ENCODE results near the gene CARS2.
A peak's percentile ranks its signal among the peaks of the same experiment; 100 is the strongest.
"Not testable (repeated sequence)": the region's sequence is repeated elsewhere in the genome, so short reads cannot be mapped to it uniquely, and the experiment has no call there.

The CARS2 gene

GRCh38 chr13:110665491-110666254, 40.2 kb downstream of the CARS2 start:
- no peak overlapping the region for H3K4me3 ChIP-seq (ENCODE audit: low read length in 2 of 2)
- H3K4me1 ChIP-seq (ENCODE audit: control insufficient read depth in 2 of 2, insufficient read depth in 2 of 2, low read length in 2 of 2) = no peaks in the 10 kb centered on the region

GRCh38 chr13:110664673-110665072, 41.2 kb downstream of the CARS2 start:
- Histone ChIP-seq H3K9ac (ENCODE audit: low read depth in 1 of 2, low read length in 2 of 2) (no peak overlapping the region), H3K4me1 (ENCODE audit: control insufficient read depth in 2 of 2, insufficient read depth in 2 of 2, low read length in 2 of 2) (no peaks in the 10 kb centered on the region), H3K27ac (ENCODE audit: low read depth in 2 of 2, low read length in 2 of 2) (no peak overlapping the region), H3K36me3 (ENCODE audit: control insufficient read depth in 2 of 2, insufficient read depth in 2 of 2, low read length in 2 of 2) (peaks cover 31 to 50% of the 10 kb centered on the region in 2 donors), H3K4me3 (ENCODE audit: low read length in 2 of 2) (no peak overlapping the region), H3K27me3 (ENCODE audit: control insufficient read depth in 2 of 2, insufficient read depth in 2 of 2, low read length in 2 of 2) (no peaks in the 10 kb centered on the region), H3K9me3 (ENCODE audit: control insufficient read depth in 2 of 2, low read length in 2 of 2) (no peaks in the 10 kb centered on the region)

More at GRCh38 chr13:110665491-110666254, 40.2 kb downstream of the CARS2 start:
- H3K9me3 ChIP-seq (ENCODE audit: control insufficient read depth in 2 of 2, low read length in 2 of 2) = no peaks in the 10 kb centered on the region
- H3K9ac ChIP-seq (ENCODE audit: low read depth in 1 of 2, low read length in 2 of 2) = no peak overlapping the region
- peak overlapping the region in 1 of 2 donors; percentile 54 for H3K27ac ChIP-seq (ENCODE audit: low read depth in 2 of 2, low read length in 2 of 2)
- peaks cover 31 to 46% of the 10 kb centered on the region in 2 donors for H3K36me3 ChIP-seq (ENCODE audit: control insufficient read depth in 2 of 2, insufficient read depth in 2 of 2, low read length in 2 of 2)
- H3K27me3 ChIP-seq (ENCODE audit: control insufficient read depth in 2 of 2, insufficient read depth in 2 of 2, low read length in 2 of 2) = no peaks in the 10 kb centered on the region

GRCh38 chr13:110664041-110664440, 41.9 kb downstream of the CARS2 start:
- Histone ChIP-seq H3K36me3 (ENCODE audit: control insufficient read depth in 2 of 2, insufficient read depth in 2 of 2, low read length in 2 of 2) (peaks cover 31 to 50% of the 10 kb centered on the region in 2 donors), H3K9ac (ENCODE audit: low read depth in 1 of 2, low read length in 2 of 2) (no peak overlapping the region), H3K27me3 (ENCODE audit: control insufficient read depth in 2 of 2, insufficient read depth in 2 of 2, low read length in 2 of 2) (no peaks in the 10 kb centered on the region), H3K9me3 (ENCODE audit: control insufficient read depth in 2 of 2, low read length in 2 of 2) (no peaks in the 10 kb centered on the region), H3K4me1 (ENCODE audit: control insufficient read depth in 2 of 2, insufficient read depth in 2 of 2, low read length in 2 of 2) (no peaks in the 10 kb centered on the region), H3K27ac (ENCODE audit: low read depth in 2 of 2, low read length in 2 of 2) (peak overlapping the region in 1 of 2 donors; percentile 20), H3K4me3 (ENCODE audit: low read length in 2 of 2) (no peak overlapping the region)

GRCh38 chr13:110663491-110663890, 42.4 kb downstream of the CARS2 start:
- no peaks in the 10 kb centered on the region for H3K9me3 ChIP-seq (ENCODE audit: control insufficient read depth in 2 of 2, low read length in 2 of 2)
- H3K9ac ChIP-seq (ENCODE audit: low read depth in 1 of 2, low read length in 2 of 2) = no peak overlapping the region
- peak overlapping the region in 1 of 2 donors; percentile 20 for H3K27ac ChIP-seq (ENCODE audit: low read depth in 2 of 2, low read length in 2 of 2)
- peaks cover 31 to 50% of the 10 kb centered on the region in 2 donors for H3K36me3 ChIP-seq (ENCODE audit: control insufficient read depth in 2 of 2, insufficient read depth in 2 of 2, low read length in 2 of 2)
- H3K4me1 ChIP-seq (ENCODE audit: control insufficient read depth in 2 of 2, insufficient read depth in 2 of 2, low read length in 2 of 2) = no peaks in the 10 kb centered on the region
- H3K4me3 ChIP-seq (ENCODE audit: low read length in 2 of 2) = no peak overlapping the region
- H3K27me3 ChIP-seq (ENCODE audit: control insufficient read depth in 2 of 2, insufficient read depth in 2 of 2, low read length in 2 of 2) = no peaks in the 10 kb centered on the region

- Histone ChIP-seq H3K27ac (ENCODE audit: low read depth in 2 of 2, low read length in 2 of 2) (no peak overlapping the region), H3K36me3 (ENCODE audit: control insufficient read depth in 2 of 2, insufficient read depth in 2 of 2, low read length in 2 of 2) (peaks cover 31 to 50% of the 10 kb centered on the region in 2 donors), H3K27me3 (ENCODE audit: control insufficient read depth in 2 of 2, insufficient read depth in 2 of 2, low read length in 2 of 2) (no peaks in the 10 kb centered on the region), H3K9ac (ENCODE audit: low read depth in 1 of 2, low read length in 2 of 2) (no peak overlapping the region), H3K4me3 (ENCODE audit: low read length in 2 of 2) (no peak overlapping the region), H3K9me3 (ENCODE audit: control insufficient read depth in 2 of 2, low read length in 2 of 2) (no peaks in the 10 kb centered on the region), H3K4me1 (ENCODE audit: control insufficient read depth in 2 of 2, insufficient read depth in 2 of 2, low read length in 2 of 2) (no peaks in the 10 kb centered on the region)
Observed at GRCh38 chr13:110662777-110663443, 43.0 kb downstream of the CARS2 start.

- no peaks in the 10 kb centered on the region for H3K27me3 ChIP-seq (ENCODE audit: control insufficient read depth in 2 of 2, insufficient read depth in 2 of 2, low read length in 2 of 2)
- H3K4me3 ChIP-seq (ENCODE audit: low read length in 2 of 2) = no peak overlapping the region
- H3K9ac ChIP-seq (ENCODE audit: low read depth in 1 of 2, low read length in 2 of 2) = no peak overlapping the region
- H3K27ac ChIP-seq (ENCODE audit: low read depth in 2 of 2, low read length in 2 of 2) = no peak overlapping the region
- no peaks in the 10 kb centered on the region for H3K4me1 ChIP-seq (ENCODE audit: control insufficient read depth in 2 of 2, insufficient read depth in 2 of 2, low read length in 2 of 2)
- H3K36me3 ChIP-seq (ENCODE audit: control insufficient read depth in 2 of 2, insufficient read depth in 2 of 2, low read length in 2 of 2) = peaks cover 28 to 48% of the 10 kb centered on the region in 2 donors
- H3K9me3 ChIP-seq (ENCODE audit: control insufficient read depth in 2 of 2, low read length in 2 of 2) = no peaks in the 10 kb centered on the region
Observed at GRCh38 chr13:110662091-110662490, 43.8 kb downstream of the CARS2 start.

- H3K27ac ChIP-seq (ENCODE audit: low read depth in 2 of 2, low read length in 2 of 2) = no peak overlapping the region
- no peak overlapping the region for H3K9ac ChIP-seq (ENCODE audit: low read depth in 1 of 2, low read length in 2 of 2)
- H3K4me3 ChIP-seq (ENCODE audit: low read length in 2 of 2) = no peak overlapping the region
- H3K27me3 ChIP-seq (ENCODE audit: control insufficient read depth in 2 of 2, insufficient read depth in 2 of 2, low read length in 2 of 2) = no peaks in the 10 kb centered on the region
- no peaks in the 10 kb centered on the region for H3K4me1 ChIP-seq (ENCODE audit: control insufficient read depth in 2 of 2, insufficient read depth in 2 of 2, low read length in 2 of 2)
- H3K36me3 ChIP-seq (ENCODE audit: control insufficient read depth in 2 of 2, insufficient read depth in 2 of 2, low read length in 2 of 2) = peaks cover 19 to 40% of the 10 kb centered on the region in 2 donors
- H3K9me3 ChIP-seq (ENCODE audit: control insufficient read depth in 2 of 2, low read length in 2 of 2) = no peaks in the 10 kb centered on the region
Observed at GRCh38 chr13:110661256-110661655, 44.7 kb downstream of the CARS2 start.

- H3K4me1 ChIP-seq (ENCODE audit: control insufficient read depth in 2 of 2, insufficient read depth in 2 of 2, low read length in 2 of 2); H3K4me3 ChIP-seq (ENCODE audit: low read length in 2 of 2); H3K27me3 ChIP-seq (ENCODE audit: control insufficient read depth in 2 of 2, insufficient read depth in 2 of 2, low read length in 2 of 2); H3K27ac ChIP-seq (ENCODE audit: low read depth in 2 of 2, low read length in 2 of 2); H3K9me3 ChIP-seq (ENCODE audit: control insufficient read depth in 2 of 2, low read length in 2 of 2); H3K9ac ChIP-seq (ENCODE audit: low read depth in 1 of 2, low read length in 2 of 2): not testable (repeated sequence)
- peaks cover 11 to 26% of the 10 kb centered on the region in 2 donors for H3K36me3 ChIP-seq (ENCODE audit: control insufficient read depth in 2 of 2, insufficient read depth in 2 of 2, low read length in 2 of 2)
Observed at GRCh38 chr13:110658218-110658911, 47.6 kb downstream of the CARS2 start.

GRCh38 chr13:110657196-110657595, 48.7 kb downstream of the CARS2 start:
- Histone ChIP-seq H3K4me3 (ENCODE audit: low read length in 2 of 2) (no peak overlapping the region), H3K36me3 (ENCODE audit: control insufficient read depth in 2 of 2, insufficient read depth in 2 of 2, low read length in 2 of 2) (peaks cover 4 to 22% of the 10 kb centered on the region in 2 donors), H3K4me1 (ENCODE audit: control insufficient read depth in 2 of 2, insufficient read depth in 2 of 2, low read length in 2 of 2) (no peaks in the 10 kb centered on the region), H3K9me3 (ENCODE audit: control insufficient read depth in 2 of 2, low read length in 2 of 2) (no peaks in the 10 kb centered on the region), H3K27me3 (ENCODE audit: control insufficient read depth in 2 of 2, insufficient read depth in 2 of 2, low read length in 2 of 2) (no peaks in the 10 kb centered on the region), H3K9ac (ENCODE audit: low read depth in 1 of 2, low read length in 2 of 2) (no peak overlapping the region), H3K27ac (ENCODE audit: low read depth in 2 of 2, low read length in 2 of 2) (no peak overlapping the region)

- Histone ChIP-seq H3K27ac (ENCODE audit: low read depth in 2 of 2, low read length in 2 of 2) (no peak overlapping the region), H3K9me3 (ENCODE audit: control insufficient read depth in 2 of 2, low read length in 2 of 2) (no peaks in the 10 kb centered on the region), H3K9ac (ENCODE audit: low read depth in 1 of 2, low read length in 2 of 2) (no peak overlapping the region), H3K27me3 (ENCODE audit: control insufficient read depth in 2 of 2, insufficient read depth in 2 of 2, low read length in 2 of 2) (no peaks in the 10 kb centered on the region), H3K36me3 (ENCODE audit: control insufficient read depth in 2 of 2, insufficient read depth in 2 of 2, low read length in 2 of 2) (peaks cover 12 to 29% of the 10 kb centered on the region in 2 donors), H3K4me3 (ENCODE audit: low read length in 2 of 2) (no peak overlapping the region), H3K4me1 (ENCODE audit: control insufficient read depth in 2 of 2, insufficient read depth in 2 of 2, low read length in 2 of 2) (no peaks in the 10 kb centered on the region)
Observed at GRCh38 chr13:110653851-110654250, 52.1 kb downstream of the CARS2 start.
